Activated T-cell treated with anti-CD3 and anti-CD28 coated beads, Interleukin-2, amount 50 U/mL, for 4 hours (primary cell): ENCODE measurements around the gene PTOV1. TPM values are rescaled to one million over a fixed set of nuclear protein-coding genes. Genes with fewer than 3 reads are reported as not detected.
A peak's percentile ranks its signal among the peaks of the same experiment; 100 is the strongest.

ENCODE experiments used
- ATAC-seq, 2 donors: fragments of 200-7000 bp; cut with Tn5 transposase; one replicate each; pipeline ENCODE4 v1.10.0; 2021
- DNase-seq: peaks from one replicate; pipeline ENCODE4 v3.0.0-alpha.2; 2020
- H3K27me3 Mint-ChIP-seq: one replicate; pipeline ENCODE4 v1.8.0; 2021; ENCODE audit warnings: low read depth, mixed read lengths
- H3K36me3 Mint-ChIP-seq: one replicate; pipeline ENCODE4 v1.8.0; 2022; ENCODE audit warnings: mixed read lengths; ENCODE audit not compliant: insufficient read depth
- H3K4me1 Mint-ChIP-seq: one replicate; pipeline ENCODE4 v1.8.0; 2021; ENCODE audit warnings: low read depth, mixed read lengths
- H3K4me3 Mint-ChIP-seq: one replicate; pipeline ENCODE4 v1.8.0; 2021; ENCODE audit warnings: mild to moderate bottlenecking, moderate library complexity, mixed read lengths
- H3K9me3 Mint-ChIP-seq: one replicate; pipeline ENCODE4 v1.8.0; 2021; ENCODE audit warnings: mixed read lengths
- total RNA-seq, 3 donors: library from RNA; stranded (reverse); gene quantifications; one replicate each; pipeline ENCODE4 v1.2.1, GENCODE V29; 2021

The PTOV1 gene
- total RNA-seq, 3 donors from 2014 or later = 77.8 to 86.3 (median 83.7) TPM

GRCh38 chr19:49856574-49857021 is 5.6 kb downstream of the PTOV1 start:
- Mint-ChIP-seq H3K4me3 (no peak overlapping the region), H3K9me3 (no peaks in the 10 kb centered on the region), H3K4me1 (peaks cover 16% of the 10 kb centered on the region), H3K36me3 (peaks cover 3% of the 10 kb centered on the region), H3K27me3 (no peaks in the 10 kb centered on the region)
- ATAC-seq (no peak), DNase-seq (no peak)

- H3K27me3 Mint-ChIP-seq = no peaks in the 10 kb centered on the region
- no peak for ATAC-seq
- DNase-seq = no peak
- no peaks in the 10 kb centered on the region for H3K9me3 Mint-ChIP-seq
- peaks cover 12% of the 10 kb centered on the region for H3K4me1 Mint-ChIP-seq
- no peak overlapping the region for H3K4me3 Mint-ChIP-seq
- peaks cover 3% of the 10 kb centered on the region for H3K36me3 Mint-ChIP-seq
Measured at GRCh38 chr19:49857061-49857837, 6.3 kb downstream of the PTOV1 start.

- no peaks in the 10 kb centered on the region for H3K27me3 Mint-ChIP-seq
- H3K4me3 Mint-ChIP-seq = no peak overlapping the region
- no peaks in the 10 kb centered on the region for H3K9me3 Mint-ChIP-seq
- peaks cover 7% of the 10 kb centered on the region for H3K4me1 Mint-ChIP-seq
- peaks cover 3% of the 10 kb centered on the region for H3K36me3 Mint-ChIP-seq
- ATAC-seq (no peak), DNase-seq (no peak)
Measured at GRCh38 chr19:49857838-49858087, 6.8 kb downstream of the PTOV1 start.

- peaks cover 6% of the 10 kb centered on the region for H3K36me3 Mint-ChIP-seq
- DNase-seq (no peak), ATAC-seq (no peak)
- peaks cover 4% of the 10 kb centered on the region for H3K4me1 Mint-ChIP-seq
- H3K27me3 Mint-ChIP-seq = no peaks in the 10 kb centered on the region
- H3K9me3 Mint-ChIP-seq = no peaks in the 10 kb centered on the region
- H3K4me3 Mint-ChIP-seq = no peak overlapping the region
Measured at GRCh38 chr19:49858088-49858985, 7.4 kb downstream of the PTOV1 start.

DNA sequence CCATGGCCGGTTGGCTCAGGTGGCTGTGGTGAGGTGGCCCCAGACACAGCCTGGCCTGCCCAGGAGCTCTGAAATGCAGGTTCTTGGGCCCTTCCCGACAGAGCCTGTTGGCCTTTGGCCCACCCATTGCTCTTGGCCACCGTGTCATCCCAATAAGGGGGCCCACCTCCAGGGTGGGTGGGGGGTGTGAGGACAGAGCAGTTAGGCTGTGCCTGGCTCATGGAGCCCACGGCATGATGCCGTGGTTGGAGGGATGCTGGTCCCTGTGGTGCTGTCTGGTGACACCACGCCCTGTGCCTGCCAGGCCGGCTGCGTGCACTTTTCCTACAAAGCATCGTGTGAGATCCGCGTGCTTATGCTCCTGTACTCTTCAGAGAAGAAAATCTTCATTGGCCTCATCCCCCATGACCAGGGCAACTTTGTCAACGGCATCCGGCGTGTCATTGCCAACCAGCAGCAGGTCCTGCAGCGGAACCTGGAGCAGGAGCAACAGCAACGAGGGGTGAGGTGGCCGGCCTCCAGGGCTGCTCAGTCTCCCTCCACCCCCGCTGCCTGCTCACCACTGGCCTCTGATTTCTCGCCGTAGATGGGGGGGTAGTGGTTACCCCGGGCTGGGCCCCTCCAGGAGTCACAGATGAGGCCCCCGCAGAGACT is 8.8 kb downstream of the PTOV1 start:
- Mint-ChIP-seq H3K27me3 (no peaks in the 10 kb centered on the region), H3K9me3 (no peaks in the 10 kb centered on the region), H3K4me1 (peaks cover 13% of the 10 kb centered on the region), H3K4me3 (no peak overlapping the region), H3K36me3 (peaks cover 15% of the 10 kb centered on the region)
- no peak for DNase-seq
- ATAC-seq = no peak

GRCh38 chr19:49860336-49861102 is 9.6 kb downstream of the PTOV1 start:
- DNase-seq = no peak
- no peak overlapping the region for H3K4me3 Mint-ChIP-seq
- H3K9me3 Mint-ChIP-seq = no peaks in the 10 kb centered on the region
- H3K36me3 Mint-ChIP-seq = peaks cover 19% of the 10 kb centered on the region
- no peak for ATAC-seq
- peaks cover 18% of the 10 kb centered on the region for H3K4me1 Mint-ChIP-seq
- H3K27me3 Mint-ChIP-seq = no peaks in the 10 kb centered on the region

GRCh38 chr19:49861107-49861506 is 10.1 kb downstream of the PTOV1 start:
- DNase-seq (no peak), ATAC-seq (no peak)
- Mint-ChIP-seq H3K27me3 (no peaks in the 10 kb centered on the region), H3K36me3 (peaks cover 19% of the 10 kb centered on the region), H3K4me3 (no peak overlapping the region), H3K9me3 (no peaks in the 10 kb centered on the region), H3K4me1 (peaks cover 24% of the 10 kb centered on the region)

DNA sequence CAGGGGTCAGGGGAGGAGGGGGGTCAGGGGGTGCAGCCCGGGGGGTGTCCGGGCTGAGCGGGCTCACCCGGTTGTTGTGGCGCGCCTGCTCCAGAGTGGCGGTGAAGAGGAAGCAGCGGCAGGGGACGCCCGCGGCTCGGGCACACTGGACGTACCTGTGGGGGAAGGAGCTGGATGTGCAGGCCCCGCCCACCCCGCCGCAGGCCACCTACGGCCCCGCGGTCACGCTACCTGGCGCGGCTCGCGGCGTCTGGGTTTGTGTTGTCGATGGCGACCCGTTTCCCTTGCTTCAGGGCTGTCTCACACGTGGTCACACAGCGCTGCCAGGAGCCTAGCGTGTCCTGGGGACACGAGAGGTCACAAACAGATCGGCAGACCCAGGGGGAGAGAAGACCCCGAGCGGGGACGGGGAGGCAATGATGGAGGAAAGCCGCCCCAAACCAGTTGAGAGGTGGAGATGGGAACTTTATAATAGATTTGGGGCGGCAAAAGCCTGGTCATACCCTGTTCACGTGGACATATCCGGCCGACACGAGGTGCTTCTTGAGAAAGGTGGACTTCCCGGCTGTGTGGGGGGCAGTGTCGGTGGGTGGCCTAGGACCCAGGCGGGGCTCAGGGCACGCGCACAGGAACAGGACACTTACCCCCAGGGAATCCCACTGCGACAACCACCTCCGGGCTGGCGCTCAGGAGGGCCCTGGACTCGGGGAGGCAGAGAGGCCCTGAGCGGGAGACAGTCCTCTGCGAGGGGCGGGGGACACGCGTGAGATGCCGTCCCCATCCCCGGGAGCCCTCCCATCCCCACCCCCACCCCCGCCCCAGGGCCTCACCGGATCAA is 10.8 kb downstream of the PTOV1 start:
- peaks cover 19% of the 10 kb centered on the region for H3K36me3 Mint-ChIP-seq
- H3K9me3 Mint-ChIP-seq = no peaks in the 10 kb centered on the region
- no peaks in the 10 kb centered on the region for H3K27me3 Mint-ChIP-seq
- no peak overlapping the region for H3K4me3 Mint-ChIP-seq
- ATAC-seq (no peak), DNase-seq (no peak)
- H3K4me1 Mint-ChIP-seq = peaks cover 30% of the 10 kb centered on the region

DNA sequence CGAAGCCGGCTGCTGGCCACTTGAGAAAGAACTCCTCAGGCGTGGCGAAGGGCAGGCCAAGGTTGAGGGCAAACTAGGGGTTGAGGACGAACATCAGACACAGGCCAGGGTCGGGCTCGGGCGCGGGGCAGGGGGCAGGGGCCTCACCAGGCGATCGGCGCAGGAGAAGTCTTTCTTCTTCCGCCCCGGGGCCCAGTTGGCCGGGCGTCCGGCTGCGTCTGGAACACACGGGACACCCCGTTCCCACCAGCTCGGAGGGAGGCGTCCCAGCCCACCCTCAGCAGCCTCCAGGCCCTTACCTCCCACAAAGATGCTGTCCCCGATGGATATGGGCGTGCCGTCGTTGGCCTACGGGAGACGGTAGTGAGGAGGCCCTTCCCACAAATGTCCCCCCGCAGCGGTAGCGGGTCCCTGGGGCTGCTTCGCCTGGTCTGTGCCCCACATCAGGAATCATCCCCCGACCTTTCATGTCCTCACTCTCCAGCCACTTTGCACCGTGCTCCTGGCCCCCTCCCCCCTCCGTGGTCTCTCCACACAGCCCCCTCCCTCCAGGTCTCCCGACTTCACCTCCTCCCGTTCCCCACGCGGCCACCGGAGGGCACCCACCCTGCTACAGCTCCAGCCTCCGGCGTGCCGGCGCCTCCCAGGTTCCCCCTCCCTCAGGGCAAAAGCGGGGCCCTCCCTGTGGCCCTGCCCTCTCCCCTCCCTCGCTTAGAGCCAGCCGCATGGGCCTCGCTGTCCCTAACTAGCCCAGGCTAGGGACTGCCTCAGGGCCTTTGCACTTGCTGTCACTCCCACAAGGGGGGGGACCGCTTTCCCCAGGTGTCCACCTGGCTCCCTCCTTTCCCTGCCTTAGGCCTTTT is 11.7 kb downstream of the PTOV1 start:
- Mint-ChIP-seq H3K4me1 (peaks cover 35% of the 10 kb centered on the region), H3K9me3 (no peaks in the 10 kb centered on the region), H3K4me3 (no peak overlapping the region), H3K27me3 (no peaks in the 10 kb centered on the region), H3K36me3 (peaks cover 19% of the 10 kb centered on the region)
- ATAC-seq = no peak
- DNase-seq = peak; percentile 12

GRCh38 chr19:49863254-49863934 is 12.4 kb downstream of the PTOV1 start:
- Mint-ChIP-seq H3K4me1 (peaks cover 39% of the 10 kb centered on the region), H3K36me3 (peaks cover 19% of the 10 kb centered on the region), H3K4me3 (no peak overlapping the region), H3K27me3 (no peaks in the 10 kb centered on the region), H3K9me3 (no peaks in the 10 kb centered on the region)
- DNase-seq = no peak
- no peak for ATAC-seq

DNA sequence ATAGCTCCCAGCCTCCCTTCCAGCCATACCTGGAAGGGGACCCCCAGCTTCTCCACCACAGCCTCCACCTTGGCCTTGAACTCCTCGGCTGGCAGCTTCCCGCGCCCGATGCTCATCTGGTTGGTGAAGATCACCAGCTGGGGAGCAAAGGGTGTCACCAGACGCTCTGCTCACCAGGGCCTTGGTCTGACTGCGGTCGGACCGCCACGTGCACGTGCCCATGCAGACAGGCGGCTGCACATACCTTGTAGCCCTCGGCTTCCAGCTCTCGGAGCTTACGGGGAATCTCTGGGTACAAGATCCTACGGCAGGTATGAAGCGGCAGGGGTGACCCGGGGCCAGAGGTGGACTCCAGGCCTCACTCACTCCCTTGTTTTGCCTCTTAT is 13.0 kb downstream of the PTOV1 start:
- Mint-ChIP-seq H3K4me1 (peaks cover 40% of the 10 kb centered on the region), H3K9me3 (no peaks in the 10 kb centered on the region), H3K4me3 (no peak overlapping the region), H3K36me3 (peaks cover 17% of the 10 kb centered on the region), H3K27me3 (no peaks in the 10 kb centered on the region)
- no peak for DNase-seq
- no peak for ATAC-seq

DNA sequence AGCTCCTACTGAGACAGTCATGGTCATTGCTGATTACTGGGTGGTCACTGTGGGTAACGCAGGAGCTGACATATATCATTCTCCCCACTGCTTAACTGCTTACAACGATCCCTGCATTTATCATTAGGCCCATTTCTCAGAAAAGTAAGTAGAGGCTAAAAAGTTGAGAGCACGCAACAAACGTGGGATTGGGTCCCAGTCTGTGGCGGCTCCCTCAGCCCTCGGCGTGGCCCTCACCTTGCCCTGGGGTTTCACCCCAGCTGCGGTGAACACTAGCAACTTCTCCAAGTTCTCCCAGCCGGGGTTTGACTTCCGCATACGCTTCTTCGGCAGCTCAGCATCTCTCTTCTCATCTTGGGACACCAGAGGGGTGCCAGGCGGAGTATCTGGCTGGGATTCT is 13.9 kb downstream of the PTOV1 start:
- peaks cover 40% of the 10 kb centered on the region for H3K4me1 Mint-ChIP-seq
- DNase-seq (no peak), ATAC-seq (no peak)
- no peaks in the 10 kb centered on the region for H3K9me3 Mint-ChIP-seq
- peaks cover 16% of the 10 kb centered on the region for H3K36me3 Mint-ChIP-seq
- H3K27me3 Mint-ChIP-seq = no peaks in the 10 kb centered on the region
- H3K4me3 Mint-ChIP-seq = no peak overlapping the region
